Measurements from ENCODE around the gene CUBN.

Gene CUBN

GRCh38 chr10:17101257-17101909 lies 28.2 kb downstream of the CUBN start:
- no peak for ATAC-seq

- no peak for ATAC-seq
These were observed 29.0 kb downstream of the CUBN start for GRCh38 chr10:17100586-17100985.

GRCh38 chr10:17098012-17098411 lies 31.6 kb downstream of the CUBN start:
- ATAC-seq, result no peak

DNA sequence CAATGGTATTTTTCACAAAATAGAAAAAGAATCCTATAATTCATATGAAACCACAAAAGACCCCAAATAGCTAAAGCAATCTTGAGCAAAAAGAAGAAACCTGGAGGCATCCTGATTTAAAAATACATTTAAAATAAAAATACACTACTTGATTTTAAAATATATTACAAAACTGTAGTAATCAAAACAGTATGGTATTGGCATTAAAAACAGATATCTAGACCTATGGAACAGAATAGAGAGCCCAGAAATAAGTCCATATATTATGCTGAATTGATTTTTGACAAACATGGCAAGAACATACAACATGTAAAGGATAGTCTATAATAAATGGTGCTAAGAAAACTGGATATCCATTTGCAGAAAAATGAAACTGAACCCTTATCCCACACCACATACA lies 34.8 kb downstream of the CUBN start:
- ATAC-seq, result no peak

- no peak for ATAC-seq
These were observed 36.4 kb downstream of the CUBN start for GRCh38 chr10:17092986-17093803.

GRCh38 chr10:17092216-17092944 lies 37.2 kb downstream of the CUBN start:
- no peak for ATAC-seq

GRCh38 chr10:17088118-17088806 lies 41.3 kb downstream of the CUBN start:
- no peak for ATAC-seq

DNA sequence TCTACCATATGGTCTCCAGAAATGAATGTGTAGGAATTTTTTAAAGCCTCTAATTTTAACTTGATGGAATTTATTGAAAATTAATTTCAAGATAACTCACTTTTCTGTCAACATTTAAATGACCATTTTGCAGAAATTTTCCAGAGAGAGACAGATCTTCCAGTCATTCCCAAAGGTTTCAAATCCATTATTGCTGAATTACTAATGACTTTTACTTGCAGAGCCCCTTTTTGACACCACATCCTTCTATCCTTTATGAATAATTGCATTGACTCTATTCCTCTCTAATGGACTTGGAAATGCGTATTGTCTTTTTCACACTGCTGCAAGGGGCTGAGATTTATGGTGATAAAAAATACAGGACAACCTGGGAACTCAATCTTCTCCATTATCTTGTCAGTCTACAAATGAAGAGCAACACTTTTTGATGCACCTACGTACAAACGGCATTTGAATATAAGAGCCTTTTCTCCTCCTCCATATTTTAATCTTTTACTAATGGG lies 42.7 kb downstream of the CUBN start:
- no peak for ATAC-seq

GRCh38 chr10:17085011-17085725 lies 44.4 kb downstream of the CUBN start:
- no peak for ATAC-seq

- ATAC-seq, result no peak
These were observed 45.4 kb downstream of the CUBN start for GRCh38 chr10:17084258-17084657.

- ATAC-seq, result no peak
These were observed 48.2 kb downstream of the CUBN start for GRCh38 chr10:17081431-17081830.

GRCh38 chr10:17077890-17078289 lies 51.7 kb downstream of the CUBN start:
- ATAC-seq, result no peak

DNA sequence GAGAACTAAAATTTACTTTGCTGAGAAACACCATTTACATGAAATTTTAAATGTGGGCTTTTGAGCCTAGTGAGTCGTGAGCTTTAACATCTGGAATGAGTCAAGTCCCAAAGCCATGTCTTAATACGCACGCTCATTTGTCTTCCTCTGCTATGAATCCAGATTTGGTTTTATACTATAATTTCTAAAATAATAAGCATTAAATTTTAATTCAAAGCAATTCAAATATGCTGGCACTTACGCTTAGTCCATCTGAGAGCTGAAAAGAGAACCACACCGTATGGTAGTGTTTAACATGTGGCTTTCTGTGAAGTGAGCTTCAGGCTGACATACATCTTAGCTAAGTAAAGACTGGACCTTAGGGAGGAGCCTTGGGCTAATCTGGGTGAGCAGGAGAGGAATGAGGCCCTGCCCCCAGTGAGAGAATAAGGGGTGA lies 52.2 kb downstream of the CUBN start:
- no peak for ATAC-seq

DNA sequence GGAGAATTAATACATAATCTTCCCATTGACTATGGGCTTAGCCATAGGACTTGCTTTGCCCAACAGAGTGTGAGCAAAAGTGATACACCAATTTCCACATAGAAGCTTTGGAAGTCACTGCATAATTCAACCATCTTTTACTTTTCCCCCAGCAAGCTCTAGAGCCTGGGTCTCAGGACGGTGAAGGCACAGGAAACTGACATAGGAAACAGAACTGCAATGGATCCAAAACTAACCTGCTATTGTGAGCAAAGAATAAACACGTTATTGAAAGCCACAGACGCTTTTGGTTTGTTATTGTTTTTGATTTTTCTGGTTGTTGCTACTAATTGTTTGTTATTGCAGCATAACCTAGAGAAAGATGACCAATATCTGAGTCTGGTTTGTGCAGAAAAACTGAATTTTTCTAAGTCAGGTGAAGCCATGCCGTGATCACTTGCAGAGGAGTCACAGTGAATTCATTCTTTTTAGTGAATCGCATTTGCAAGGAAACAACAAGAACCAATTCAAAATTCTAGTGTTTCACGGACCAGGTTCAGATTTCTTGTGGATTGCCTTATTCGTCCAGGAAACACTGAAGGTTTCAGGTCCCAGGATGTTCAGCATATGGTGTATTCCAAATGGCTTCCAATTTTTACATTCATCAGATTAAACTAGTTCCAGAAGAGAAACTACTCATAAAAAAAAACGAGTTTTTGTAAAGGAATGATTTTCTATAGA lies 52.8 kb downstream of the CUBN start:
- no peak for ATAC-seq

DNA sequence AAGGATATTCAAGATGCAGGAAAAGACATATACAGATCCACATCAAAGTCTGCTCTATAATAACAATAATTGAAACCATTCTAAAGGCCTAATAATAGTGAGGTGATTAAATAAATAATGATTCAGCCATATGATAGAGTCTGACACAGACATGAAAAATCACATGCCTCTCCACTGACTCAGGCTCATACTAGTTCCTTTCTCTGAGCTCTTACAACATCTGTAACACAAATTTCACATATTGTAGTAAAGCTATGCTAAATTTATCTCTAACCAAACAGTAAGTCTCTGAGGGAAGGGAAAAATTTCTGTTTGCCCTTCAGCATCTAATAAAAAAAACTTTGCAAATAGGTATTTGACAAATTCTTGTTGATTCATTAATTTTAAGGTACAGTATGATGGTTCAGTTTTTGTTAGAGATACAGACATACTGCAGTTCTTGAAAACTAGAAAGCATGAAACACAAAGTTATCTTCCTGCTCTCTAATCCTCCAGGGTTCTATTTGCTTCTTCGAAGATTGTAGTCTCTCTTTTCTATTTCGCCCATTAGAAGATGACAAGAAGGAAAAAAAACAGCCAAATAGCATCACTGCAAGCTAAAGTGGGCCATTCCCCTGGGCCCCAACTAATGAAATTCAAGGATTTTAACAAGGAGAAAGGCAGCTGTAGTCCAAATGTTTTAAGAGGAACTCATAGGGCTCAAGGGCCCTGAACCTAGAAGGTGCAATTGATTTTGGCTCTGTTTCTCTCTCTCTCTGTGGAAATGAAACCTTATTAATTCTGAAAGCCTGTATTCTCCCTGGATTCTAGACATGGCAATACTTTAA lies 53.9 kb downstream of the CUBN start:
- ATAC-seq, result peak; percentile 70 to 74

DNA sequence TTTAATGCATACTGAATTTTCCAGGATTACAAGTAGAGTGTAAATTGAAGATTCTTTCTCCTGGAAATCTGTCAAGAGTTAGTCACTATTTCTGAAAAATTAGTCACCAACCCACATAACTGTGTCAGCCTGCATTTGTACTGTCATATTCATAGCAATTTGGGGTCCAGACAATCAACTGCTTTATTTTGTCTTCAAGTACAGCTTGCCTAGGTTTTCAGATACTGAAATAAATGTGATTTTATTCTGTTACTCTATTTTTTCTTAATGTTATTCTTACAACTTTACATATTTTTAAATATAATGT lies 55.1 kb downstream of the CUBN start:
- ATAC-seq, result peak; percentile 75 to 76

DNA sequence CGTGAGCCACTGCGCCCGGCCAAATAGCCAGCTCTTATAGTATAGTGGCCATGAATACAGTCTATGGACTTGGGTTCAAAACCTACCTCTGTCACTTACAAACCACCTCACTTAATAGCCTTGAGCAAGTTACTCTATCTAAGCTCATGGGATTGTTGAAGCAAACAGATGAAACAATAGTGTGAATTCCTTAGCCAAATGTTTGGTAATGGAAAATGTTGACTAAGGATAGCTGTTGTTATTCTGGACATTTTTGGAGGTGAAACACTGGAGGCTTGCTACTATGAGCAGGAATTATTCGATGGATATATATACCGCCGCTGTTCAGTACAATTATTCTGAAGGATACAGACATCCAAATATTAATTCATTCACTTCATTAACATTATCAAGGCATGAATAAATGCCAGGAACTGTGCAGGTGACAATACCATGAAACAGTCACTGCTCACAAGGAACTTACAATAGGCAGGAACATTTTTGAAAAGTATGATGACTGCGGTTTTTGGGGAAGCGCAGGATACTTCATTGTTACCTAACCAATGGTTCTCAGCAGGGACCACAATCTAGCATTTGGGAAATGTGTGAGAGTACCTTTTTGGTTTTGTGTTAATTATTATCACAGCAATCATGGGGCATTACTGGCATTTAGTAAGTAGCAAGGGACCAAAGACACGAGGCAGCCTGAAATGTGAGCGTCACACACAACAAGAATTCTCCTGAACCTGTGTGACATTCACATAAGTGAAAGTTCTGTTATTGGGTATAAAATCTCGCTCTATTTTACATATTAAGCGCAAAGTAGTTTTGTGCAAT lies 55.7 kb downstream of the CUBN start:
- ATAC-seq, result peak; percentile 11 to 16

- no peak for ATAC-seq
These were observed 60.7 kb downstream of the CUBN start for GRCh38 chr10:17068953-17069352.

DNA sequence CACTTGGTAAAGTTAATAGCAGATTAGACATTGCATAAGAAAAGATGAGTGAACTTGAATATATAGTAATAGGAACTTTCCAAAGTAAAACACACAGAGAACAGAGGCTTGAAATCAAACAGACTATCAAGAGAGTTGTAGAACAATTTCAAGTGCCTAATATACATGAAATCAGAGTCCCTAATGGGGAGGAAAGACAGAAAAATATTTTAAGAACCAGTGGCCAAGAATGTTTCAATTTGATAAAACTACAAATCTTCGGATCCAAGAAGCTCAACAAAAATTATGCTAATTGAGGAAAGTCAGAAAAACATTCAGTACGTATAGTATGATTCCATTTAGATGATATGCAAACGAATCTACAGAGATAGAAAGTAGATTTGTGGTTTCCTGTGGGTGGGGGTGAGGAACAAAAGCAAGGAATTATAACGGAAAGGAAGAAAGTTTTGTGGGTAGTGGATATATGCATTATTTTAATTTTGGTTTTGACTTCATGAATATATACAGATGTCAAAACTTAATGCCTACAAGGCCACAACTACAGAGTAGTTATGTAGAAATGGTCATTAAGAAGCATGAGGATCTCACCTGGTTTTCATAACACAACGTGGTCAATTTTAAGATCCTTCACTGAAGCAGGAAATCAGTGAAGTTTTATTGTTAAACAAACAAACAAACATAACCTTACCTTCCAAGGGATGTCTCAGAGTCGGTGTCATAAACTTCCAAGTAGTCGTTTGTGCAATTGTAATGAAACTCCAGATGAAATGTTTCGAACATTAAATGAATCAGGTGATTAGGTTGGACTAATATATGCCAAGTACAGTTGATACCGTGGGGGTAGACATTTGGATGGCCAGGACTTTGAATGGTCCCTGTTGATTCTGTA lies 62.0 kb downstream of the CUBN start:
- ATAC-seq, result no peak

Measured in activated CD4-positive, CD25-positive, alpha-beta regulatory T cell treated with anti-CD3 and anti-CD28 coated beads, Interleukin-2, amount 50 U/mL, for 24 hours (primary cell).